HepG2 (cell line): Measurements from ENCODE around the gene MED22. TPM values are rescaled to one million over a fixed set of nuclear protein-coding genes. Genes with fewer than 3 reads are reported as not detected.

ENCODE experiments used
- DMTF1 ChIP-seq: sonication (generic); formaldehyde crosslinking; IDR thresholded peaks from 2 replicates; pipeline ENCODE4 v1.4.0; 2020; ENCODE audit warnings: mild to moderate bottlenecking, missing genetic modification reagents
- GFI1 ChIP-seq: sonication (generic); formaldehyde crosslinking; IDR thresholded peaks from 2 replicates; pipeline ENCODE4 v1.5.0; 2020; ENCODE audit warnings: missing genetic modification reagents, mild to moderate bottlenecking, borderline replicate concordance
- HNF4G ChIP-seq, 2 experiments: sonication (generic) in 1 of 2; formaldehyde crosslinking in 1 of 2; IDR thresholded peaks; 2 replicates each; pipeline versions ENCODE4 v1.4.0 to v1.6.1; 2011 to 2020; ENCODE audit warnings: borderline replicate concordance in 2 of 2, low read depth in 2 of 2, mild to moderate bottlenecking in 2 of 2, low read length in 1 of 2, missing genetic modification reagents in 1 of 2, moderate library complexity in 1 of 2
- HNRNPL ChIP-seq: fragments of 200-400 bp; formaldehyde crosslinking; IDR thresholded peaks from 2 replicates; pipeline ENCODE4 v1.6.1; 2017; ENCODE audit warnings: mild to moderate bottlenecking, low read depth, low read length
- ISL2 ChIP-seq: sonication (generic); formaldehyde crosslinking; IDR thresholded peaks from 2 replicates; pipeline ENCODE4 v1.5.0; 2020; ENCODE audit warnings: missing genetic modification reagents
- KLF12 ChIP-seq: sonication (generic); formaldehyde crosslinking; IDR thresholded peaks from 2 replicates; pipeline ENCODE4 v1.4.0; 2020; ENCODE audit warnings: missing genetic modification reagents, borderline replicate concordance
- PITX1 ChIP-seq: sonication (generic); formaldehyde crosslinking; IDR thresholded peaks from 2 replicates; pipeline ENCODE4 v1.5.1; 2020; ENCODE audit warnings: mild to moderate bottlenecking, missing genetic modification reagents
- RBM22 ChIP-seq: fragments of 200-400 bp; formaldehyde crosslinking; optimal IDR thresholded peaks from 2 replicates; pipeline ENCODE3; 2017; ENCODE audit warnings: mild to moderate bottlenecking, low read length, moderate library complexity
- RFXANK ChIP-seq: IDR thresholded peaks from 2 replicates; pipeline ENCODE4 v1.6.1; 2016
- SALL2 ChIP-seq: sonication (generic); formaldehyde crosslinking; IDR thresholded peaks from 2 replicates; pipeline ENCODE4 v1.8.1; 2023; ENCODE audit warnings: mild to moderate bottlenecking, missing genetic modification reagents, inconsistent platforms
- ZNF468 ChIP-seq: sonication (generic); formaldehyde crosslinking; IDR thresholded peaks from 2 replicates; pipeline ENCODE4 v1.8.0; 2022; ENCODE audit warnings: mild to moderate bottlenecking, moderate library complexity, missing genetic modification reagents
- ZNF513 ChIP-seq: sonication (generic); formaldehyde crosslinking; conservative IDR thresholded peaks from 2 replicates; pipeline ENCODE4 v1.5.0; 2020; ENCODE audit warnings: missing genetic modification reagents
- ZNF569 ChIP-seq: sonication (generic); formaldehyde crosslinking; IDR thresholded peaks from 2 replicates; pipeline ENCODE4 v1.5.0; 2020; ENCODE audit warnings: mild to moderate bottlenecking, missing genetic modification reagents, moderate library complexity, borderline replicate concordance
- ZNF879 ChIP-seq: sonication (generic); formaldehyde crosslinking; IDR thresholded peaks from 2 replicates; pipeline ENCODE4 v1.8.1; 2023; ENCODE audit warnings: missing genetic modification reagents
- polyA plus RNA-seq, 8 experiments: library from polyadenylated mRNA; depleted of rRNA in 3 of 8; stranded (reverse) in 7 of 8; unstranded in 1 of 8; fragments of >200 nt; fragmentation: Illumina TruSeq in 4 of 8; extraction: Trizol in 4 of 8; gene quantifications; 2 replicates each; pipeline versions ENCODE4 v1.2.1 to v1.2.3, GENCODE V29; 2011 to 2016; ENCODE audit warnings: low read depth in 4 of 8, missing spikeins in 1 of 8, mixed read lengths in 1 of 8; ENCODE audit not compliant: insufficient read depth in 1 of 8
- total RNA-seq, 5 experiments: library from RNA; depleted of rRNA; stranded (reverse); fragments of >200 nt; fragmentation: Illumina TruSeq; extraction: Trizol; gene quantifications; 2 replicates each; pipeline ENCODE4 v1.2.3, GENCODE V29; 2016; ENCODE audit warnings: low read depth in 1 of 5
- TF ChIP-seq, protein P1 (sequence below): sonication (generic); formaldehyde crosslinking; IDR thresholded peaks from 2 replicates; pipeline ENCODE4 v1.5.0; 2020; ENCODE audit warnings: mild to moderate bottlenecking, missing genetic modification reagents, moderate library complexity
- TF ChIP-seq, protein P2 (sequence below): IDR thresholded peaks from 2 replicates; pipeline ENCODE4 v1.6.1; 2016; ENCODE audit warnings: low read depth, missing genetic modification reagents, missing compliant biosample characterization

Gene MED22
- total and polyA plus RNA-seq, 2 of the 13 experiments (the other 11 are each of a cell fraction or from before 2014, with no cell fraction given), result 15.8 to 22.1 TPM

- TF ChIP-seq, protein P1, sequence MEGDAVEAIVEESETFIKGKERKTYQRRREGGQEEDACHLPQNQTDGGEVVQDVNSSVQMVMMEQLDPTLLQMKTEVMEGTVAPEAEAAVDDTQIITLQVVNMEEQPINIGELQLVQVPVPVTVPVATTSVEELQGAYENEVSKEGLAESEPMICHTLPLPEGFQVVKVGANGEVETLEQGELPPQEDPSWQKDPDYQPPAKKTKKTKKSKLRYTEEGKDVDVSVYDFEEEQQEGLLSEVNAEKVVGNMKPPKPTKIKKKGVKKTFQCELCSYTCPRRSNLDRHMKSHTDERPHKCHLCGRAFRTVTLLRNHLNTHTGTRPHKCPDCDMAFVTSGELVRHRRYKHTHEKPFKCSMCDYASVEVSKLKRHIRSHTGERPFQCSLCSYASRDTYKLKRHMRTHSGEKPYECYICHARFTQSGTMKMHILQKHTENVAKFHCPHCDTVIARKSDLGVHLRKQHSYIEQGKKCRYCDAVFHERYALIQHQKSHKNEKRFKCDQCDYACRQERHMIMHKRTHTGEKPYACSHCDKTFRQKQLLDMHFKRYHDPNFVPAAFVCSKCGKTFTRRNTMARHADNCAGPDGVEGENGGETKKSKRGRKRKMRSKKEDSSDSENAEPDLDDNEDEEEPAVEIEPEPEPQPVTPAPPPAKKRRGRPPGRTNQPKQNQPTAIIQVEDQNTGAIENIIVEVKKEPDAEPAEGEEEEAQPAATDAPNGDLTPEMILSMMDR (CRISPR knock-in tag), result peak; percentile 29
- TF ChIP-seq KLF12 (CRISPR knock-in tag) (peak; percentile 97; the same call in 1 of the 2 replicates), HNF4G (IDR thresholded peaks at IDR 0.05; ENCODE audit: borderline replicate concordance, low read depth, low read length) (no peak), HNF4G (CRISPR knock-in tag; IDR thresholded peaks at IDR 0.05; ENCODE audit: borderline replicate concordance, low read depth) (0 out of 2 replicates have a peak, but pooled peaks have one; percentile 20), GFI1 (CRISPR knock-in tag) (peak; percentile 70; the same call in 1 of the 2 replicates), ZNF569 (CRISPR knock-in tag) (no peak), PITX1 (peak; percentile 30; the same call in 1 of the 2 replicates), DMTF1 (CRISPR knock-in tag) (peak; percentile 71; the same call in 1 of the 2 replicates), SALL2 (CRISPR knock-in tag) (peak; percentile 97), RBM22 (peak; percentile 44), ZNF468 (CRISPR knock-in tag) (no peak), ZNF513 (no peak), HNRNPL (peak; percentile 72; the same call in 1 of the 2 replicates), RFXANK (peak; percentile 41; the same call in 1 of the 2 replicates), ZNF879 (CRISPR knock-in tag) (no peak), ISL2 (CRISPR knock-in tag) (peak; percentile 79)
- TF ChIP-seq, protein P2, sequence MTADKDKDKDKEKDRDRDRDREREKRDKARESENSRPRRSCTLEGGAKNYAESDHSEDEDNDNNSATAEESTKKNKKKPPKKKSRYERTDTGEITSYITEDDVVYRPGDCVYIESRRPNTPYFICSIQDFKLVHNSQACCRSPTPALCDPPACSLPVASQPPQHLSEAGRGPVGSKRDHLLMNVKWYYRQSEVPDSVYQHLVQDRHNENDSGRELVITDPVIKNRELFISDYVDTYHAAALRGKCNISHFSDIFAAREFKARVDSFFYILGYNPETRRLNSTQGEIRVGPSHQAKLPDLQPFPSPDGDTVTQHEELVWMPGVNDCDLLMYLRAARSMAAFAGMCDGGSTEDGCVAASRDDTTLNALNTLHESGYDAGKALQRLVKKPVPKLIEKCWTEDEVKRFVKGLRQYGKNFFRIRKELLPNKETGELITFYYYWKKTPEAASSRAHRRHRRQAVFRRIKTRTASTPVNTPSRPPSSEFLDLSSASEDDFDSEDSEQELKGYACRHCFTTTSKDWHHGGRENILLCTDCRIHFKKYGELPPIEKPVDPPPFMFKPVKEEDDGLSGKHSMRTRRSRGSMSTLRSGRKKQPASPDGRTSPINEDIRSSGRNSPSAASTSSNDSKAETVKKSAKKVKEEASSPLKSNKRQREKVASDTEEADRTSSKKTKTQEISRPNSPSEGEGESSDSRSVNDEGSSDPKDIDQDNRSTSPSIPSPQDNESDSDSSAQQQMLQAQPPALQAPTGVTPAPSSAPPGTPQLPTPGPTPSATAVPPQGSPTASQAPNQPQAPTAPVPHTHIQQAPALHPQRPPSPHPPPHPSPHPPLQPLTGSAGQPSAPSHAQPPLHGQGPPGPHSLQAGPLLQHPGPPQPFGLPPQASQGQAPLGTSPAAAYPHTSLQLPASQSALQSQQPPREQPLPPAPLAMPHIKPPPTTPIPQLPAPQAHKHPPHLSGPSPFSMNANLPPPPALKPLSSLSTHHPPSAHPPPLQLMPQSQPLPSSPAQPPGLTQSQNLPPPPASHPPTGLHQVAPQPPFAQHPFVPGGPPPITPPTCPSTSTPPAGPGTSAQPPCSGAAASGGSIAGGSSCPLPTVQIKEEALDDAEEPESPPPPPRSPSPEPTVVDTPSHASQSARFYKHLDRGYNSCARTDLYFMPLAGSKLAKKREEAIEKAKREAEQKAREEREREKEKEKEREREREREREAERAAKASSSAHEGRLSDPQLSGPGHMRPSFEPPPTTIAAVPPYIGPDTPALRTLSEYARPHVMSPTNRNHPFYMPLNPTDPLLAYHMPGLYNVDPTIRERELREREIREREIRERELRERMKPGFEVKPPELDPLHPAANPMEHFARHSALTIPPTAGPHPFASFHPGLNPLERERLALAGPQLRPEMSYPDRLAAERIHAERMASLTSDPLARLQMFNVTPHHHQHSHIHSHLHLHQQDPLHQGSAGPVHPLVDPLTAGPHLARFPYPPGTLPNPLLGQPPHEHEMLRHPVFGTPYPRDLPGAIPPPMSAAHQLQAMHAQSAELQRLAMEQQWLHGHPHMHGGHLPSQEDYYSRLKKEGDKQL (CRISPR knock-in tag), result 0 out of 2 replicates have a peak, but pooled peaks have one; percentile 29
Measured at GRCh38 chr9:133335924-133336811, 11.8 kb downstream of the MED22 start, which contains the start of gene SURF6 (continued).
